Glomerular endothelial cell (primary cell): Measurements from ENCODE around the gene GPA33. TPM values are rescaled to one million over a fixed set of nuclear protein-coding genes. Genes with fewer than 3 reads are reported as not detected.

Experiments used
- DNase-seq: peaks from one replicate; pipeline ENCODE4 v3.0.0-alpha.2; 2011; ENCODE audit warnings: low read depth, low spot score; ENCODE audit errors: extremely low read depth
- total RNA-seq: library from RNA; depleted of rRNA; stranded (reverse); fragments of >200 nt; gene quantifications from 2 replicates; pipeline ENCODE4 v1.2.3, GENCODE V29; 2015

Gene GPA33
- total RNA-seq, 1 donor from 2014 or later = not detected

DNA sequence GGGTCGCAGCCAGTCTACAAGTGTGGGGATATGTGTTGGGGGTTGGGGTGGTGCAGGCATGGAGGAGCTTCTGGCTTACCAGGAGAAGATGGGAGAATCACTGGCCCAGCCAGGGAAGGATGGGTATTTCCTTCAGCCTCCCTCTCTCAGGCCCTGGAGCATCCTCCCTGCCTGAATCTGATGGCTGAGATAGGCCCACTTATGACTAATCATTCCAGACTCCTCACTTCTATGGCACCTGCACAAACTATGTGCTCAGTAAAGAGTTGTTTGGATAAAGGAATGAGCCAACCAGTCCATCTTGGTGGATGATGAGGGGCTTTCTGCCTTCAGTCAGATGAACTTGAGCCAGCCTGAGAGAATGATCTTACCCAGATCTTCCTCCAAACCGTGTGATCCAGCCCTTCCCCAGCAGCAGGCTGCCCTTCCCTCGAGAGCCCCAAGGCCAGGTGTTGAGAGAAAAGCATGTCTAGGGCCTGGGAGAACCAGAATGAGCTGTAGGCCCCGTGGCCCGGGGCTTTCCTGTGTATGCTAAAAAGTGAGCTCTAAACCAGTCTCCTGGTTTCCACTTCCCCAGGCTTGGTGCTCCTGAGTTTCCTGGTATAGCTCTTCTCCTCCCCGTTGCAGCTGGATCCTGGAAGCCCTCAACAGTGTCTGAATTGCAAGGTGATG is 1.3 kb downstream of the GPA33 start:
- DNase-seq = no peak

DNA sequence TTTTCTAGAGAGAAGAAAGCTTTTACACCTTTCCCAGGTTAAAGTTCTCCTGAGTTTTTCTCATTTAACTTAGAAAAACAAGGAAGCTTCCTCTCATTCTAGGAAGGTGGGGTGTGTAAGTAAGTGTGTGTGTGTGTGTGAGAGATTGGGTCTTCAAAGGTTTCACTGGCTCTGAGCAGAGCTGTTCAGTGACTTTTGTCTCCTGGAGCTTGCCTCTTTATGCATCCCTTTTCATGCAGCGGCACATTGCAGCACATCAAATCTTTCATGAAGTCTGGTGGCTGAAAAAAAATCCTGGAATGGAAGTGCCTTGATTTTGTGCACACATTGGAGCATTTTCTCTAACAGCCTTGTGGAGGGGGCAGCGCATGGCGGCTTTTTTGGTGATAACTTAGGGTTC is 3.4 kb downstream of the GPA33 start:
- no peak for DNase-seq

DNA sequence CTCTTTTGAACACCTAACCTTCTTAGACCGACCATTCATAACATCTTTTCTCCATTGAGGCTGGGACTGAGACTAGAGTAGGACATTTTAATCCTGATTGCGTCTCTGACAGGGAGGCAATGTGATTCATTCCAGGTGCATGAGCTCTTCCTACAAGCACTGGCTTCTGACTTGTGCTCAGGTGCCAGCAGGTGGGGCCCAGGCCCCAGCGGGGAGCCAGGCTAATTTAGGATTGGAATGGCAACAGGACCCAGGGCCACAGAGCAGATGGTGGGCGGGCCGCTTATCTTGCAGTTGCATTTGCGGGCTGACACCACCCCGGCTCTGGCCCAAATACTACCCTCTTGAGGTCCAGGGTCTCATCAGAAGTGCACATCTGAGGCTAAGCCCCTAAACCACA is 4.1 kb downstream of the GPA33 start:
- DNase-seq = no peak

DNA sequence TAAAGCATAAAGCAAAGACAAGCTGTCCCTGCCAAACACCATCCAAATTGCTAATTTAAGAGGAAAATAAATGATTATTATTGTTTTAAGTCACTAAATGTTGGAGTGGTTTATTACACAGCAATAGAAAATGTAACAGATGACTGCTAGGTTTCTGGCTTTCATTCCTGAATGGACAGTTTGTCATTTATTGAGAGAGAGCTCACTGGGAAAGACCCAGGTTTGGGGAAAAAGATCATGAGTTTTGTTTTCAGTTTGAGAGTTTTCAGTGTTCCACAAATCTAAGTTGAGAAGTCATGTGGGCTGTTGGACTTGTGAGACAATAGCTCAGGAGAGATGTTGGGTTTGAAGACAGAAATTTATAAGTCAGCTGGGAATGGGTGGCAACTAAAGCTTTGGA is 5.4 kb downstream of the GPA33 start:
- DNase-seq = no peak

DNA sequence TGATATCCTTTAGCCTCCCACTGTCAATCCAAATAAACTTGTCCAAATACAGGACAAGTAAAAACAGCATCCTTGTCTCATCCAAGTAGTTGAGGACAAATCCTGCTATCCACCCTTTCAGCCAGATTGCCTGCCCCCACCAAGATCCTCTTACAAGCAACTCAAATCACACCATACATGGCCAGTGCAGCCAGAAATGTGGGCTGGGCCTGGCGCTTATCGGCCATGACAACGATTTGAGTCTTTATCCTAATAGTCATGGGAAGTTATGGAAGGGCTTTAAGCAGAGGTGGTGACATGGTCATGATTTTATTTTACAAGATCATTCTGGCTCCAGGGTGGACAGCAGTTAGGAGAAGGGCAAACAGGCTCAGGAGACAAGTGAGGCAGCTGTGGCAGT is 6.3 kb downstream of the GPA33 start:
- no peak for DNase-seq

DNA sequence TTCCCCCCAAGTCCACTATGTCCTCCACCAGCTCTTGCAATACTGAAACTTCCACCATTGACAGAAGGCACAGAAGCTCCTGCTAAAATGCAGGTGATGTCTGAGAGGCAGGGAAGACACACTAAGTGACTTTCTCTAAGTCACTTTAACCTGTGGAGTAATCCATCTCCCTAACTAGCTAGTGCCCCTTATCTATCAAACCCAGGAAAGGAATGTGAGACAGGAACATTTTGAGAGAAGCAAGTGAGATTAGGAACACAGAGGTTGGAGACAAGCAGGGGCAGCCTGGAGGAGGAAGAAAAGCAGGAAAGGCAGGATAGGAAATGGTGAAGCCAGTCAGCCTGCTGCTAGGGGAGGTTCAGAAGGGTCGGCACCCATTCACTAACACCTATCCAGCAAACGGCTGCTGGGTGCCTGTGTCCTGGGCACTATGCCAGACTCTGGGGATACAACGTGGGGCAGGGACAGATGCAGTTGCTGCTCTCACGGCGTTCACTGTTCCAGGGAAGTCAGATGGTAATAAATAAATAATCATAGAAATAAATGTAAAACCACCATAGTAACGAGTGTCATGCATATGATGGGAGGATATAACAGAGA is 7.0 kb downstream of the GPA33 start:
- DNase-seq = no peak

DNA sequence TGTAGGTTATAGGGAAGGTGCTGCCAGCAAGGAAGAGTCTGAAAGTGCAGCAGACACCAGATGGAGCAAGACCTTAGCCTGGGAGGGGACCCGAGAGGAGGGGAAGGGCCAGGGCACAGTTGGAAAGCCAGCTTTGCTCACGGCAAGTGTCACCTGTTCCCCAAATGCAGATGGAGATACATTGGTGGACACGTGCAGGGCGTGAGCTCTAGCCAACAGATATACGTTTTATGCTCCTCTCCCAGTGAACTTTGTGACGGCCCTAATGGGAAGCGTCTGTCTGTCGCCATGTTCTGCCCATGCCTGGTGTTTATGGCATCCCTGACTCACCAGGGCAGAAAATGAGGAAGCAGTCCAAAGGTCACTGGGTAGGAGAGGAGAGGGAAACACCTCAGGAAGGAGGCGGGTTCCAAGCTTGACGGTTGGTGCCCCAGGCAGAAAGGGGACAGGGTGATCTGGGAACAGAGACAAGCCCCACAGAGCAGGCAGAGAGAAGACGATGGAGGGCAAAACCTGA is 7.6 kb downstream of the GPA33 start:
- DNase-seq = no peak

DNA sequence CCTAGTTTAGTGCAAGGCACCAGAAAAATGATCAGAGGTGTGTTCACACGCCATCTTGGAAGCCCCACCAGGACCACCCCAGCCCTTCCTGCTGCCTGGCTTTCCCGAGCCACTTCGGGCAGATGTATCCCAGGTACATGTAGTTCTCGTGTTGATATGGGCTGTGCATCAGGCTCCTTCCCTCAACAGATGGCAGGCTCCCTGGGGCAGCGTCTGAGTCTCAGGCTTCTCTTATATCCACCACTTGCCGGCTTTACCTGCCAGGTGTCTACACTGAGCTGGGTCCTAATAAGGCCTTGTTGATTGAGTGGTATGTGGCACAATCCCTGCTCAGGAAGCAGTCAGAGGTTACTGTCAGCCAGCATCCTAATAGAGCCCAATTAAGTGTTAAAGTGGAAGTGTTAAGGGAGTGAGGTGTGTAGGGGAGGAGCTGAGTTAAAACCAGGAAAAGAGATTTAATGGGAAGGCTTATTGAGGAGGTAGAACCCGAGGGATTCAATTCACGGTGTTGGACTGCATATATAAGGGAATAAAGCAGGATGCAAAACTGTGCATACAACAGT is 8.5 kb downstream of the GPA33 start:
- no peak for DNase-seq

DNA sequence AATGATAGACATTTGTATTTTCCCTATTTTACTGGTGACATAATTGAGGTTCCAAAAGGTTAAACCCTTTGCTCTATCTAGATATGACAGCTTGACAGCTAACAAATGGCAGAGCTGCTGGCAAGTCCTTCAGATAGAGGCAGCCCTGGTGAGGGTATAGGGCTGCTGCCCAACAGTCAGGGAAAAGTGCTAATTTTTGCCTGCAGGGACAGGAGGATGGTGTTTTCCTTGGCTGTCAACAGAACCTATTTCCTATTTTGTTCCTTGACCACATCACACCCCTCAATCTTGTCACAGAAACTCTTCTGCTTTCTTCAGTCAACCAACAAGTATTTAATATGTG is 12.3 kb downstream of the GPA33 start:
- no peak for DNase-seq

DNA sequence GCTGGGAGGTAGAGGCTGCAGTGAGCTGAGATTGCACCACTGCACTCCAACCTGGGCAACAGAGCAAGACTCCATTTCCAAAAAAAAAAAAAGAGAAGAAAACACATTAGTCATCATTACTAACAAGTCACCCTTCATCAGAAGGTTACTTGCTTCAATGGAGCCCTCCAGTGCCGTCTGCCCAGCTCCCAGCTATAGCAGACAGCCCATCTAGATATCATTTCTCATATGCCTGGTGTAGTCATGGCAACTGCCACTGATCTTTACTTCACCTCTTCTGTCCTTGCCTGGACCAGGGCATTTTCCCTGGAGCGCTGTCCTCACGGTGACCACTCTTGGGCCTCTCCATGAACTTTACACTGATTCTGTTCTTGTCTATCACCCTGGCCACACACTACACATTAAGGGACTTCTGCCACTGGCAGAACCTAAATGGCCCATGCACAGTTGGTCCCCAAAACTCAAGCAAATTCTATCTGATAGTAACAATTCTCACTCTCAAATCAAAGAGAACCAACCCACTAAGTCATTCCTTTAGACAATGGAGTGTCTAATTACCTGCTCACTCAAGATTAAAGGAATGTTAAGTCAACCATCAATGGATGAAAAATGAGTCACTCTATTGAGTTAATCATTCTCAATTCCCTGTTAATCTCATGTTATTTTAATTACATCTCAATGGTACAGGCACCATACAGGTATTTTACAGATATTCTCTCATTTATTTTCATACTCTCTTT is 12.9 kb downstream of the GPA33 start:
- DNase-seq = no peak

DNA sequence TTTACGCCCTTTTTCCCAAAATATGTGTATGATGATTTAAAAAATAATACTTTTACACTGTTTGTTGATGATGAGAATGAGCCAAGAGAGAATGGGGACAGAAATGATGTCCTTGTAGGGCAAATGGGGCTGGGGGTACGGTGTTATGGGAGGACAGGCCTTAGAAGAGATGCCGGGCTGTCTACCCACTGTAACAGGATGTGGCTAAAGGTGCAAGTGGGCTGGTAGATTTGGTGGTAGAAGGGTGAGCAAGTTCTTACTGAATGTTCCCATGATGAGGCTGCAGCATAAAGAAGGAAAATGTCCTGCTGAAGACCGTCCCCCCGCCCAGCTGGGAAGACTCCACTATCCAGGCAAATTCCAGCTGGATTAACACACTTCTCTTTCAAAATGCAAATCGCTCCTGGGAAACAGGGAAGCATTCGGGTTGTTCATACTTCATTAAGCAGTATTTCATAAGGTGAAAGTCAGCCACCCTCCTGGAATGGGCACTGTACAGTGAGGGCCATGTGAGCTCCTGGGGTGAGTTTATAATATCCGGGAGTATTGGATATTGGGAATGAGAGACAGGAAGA is 14.0 kb downstream of the GPA33 start:
- no peak for DNase-seq

DNA sequence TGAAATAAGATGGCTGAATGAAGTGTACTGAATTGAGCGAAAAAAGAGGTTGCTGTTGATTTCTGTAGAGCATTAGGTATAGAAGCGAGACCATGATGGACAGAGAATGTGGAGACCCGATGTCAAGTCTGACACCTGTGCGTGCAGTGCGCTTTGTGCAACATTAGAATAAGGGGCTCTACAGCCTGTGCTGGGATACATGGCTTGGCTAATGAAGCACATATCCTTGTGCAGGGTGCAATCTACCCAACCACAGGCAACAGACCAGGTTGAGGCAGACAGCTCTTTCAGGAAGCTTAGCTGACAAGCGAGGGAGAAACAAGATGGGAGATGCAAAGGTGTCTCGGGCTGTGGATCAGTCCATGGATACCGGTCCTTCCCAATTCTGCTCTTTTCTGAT is 18.9 kb downstream of the GPA33 start:
- no peak for DNase-seq

DNA sequence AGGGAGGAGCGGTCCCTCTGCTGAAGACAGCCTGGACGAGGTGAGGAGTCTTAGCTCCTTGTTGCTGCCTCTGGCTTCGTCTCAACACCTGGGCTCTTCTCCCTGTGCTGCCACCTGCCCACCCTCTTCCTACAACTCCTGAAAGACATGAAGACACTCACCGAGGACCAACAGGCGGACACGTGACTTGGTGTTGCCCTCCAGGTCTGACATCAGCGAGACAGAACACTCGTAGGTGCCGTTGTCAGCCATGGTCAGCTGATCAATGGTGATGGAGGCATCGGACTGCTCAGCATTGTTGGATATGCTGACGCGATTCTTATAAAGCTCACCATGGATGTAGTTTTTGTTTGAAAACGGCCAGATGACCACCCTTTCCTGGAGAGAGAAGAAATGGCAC is 21.4 kb downstream of the GPA33 start:
- DNase-seq = no peak

DNA sequence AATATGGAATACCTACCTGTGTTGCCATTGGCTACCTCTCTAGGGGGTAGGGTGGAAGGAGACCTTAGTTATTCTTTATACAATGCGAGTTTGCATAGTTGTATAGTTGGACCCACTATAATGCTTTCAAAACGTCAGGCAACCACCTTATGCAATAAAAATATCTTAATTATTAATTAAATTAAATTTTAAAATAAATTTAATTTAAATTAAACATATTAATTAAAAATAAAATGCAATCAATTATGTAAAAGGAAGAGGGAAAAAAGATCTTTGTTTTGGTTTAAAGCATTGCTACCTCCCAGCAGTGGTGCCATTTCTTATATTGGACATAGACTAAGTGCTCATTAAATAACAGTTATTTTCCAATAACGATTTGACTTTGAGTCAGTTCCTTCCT is 22.3 kb downstream of the GPA33 start:
- DNase-seq = no peak

DNA sequence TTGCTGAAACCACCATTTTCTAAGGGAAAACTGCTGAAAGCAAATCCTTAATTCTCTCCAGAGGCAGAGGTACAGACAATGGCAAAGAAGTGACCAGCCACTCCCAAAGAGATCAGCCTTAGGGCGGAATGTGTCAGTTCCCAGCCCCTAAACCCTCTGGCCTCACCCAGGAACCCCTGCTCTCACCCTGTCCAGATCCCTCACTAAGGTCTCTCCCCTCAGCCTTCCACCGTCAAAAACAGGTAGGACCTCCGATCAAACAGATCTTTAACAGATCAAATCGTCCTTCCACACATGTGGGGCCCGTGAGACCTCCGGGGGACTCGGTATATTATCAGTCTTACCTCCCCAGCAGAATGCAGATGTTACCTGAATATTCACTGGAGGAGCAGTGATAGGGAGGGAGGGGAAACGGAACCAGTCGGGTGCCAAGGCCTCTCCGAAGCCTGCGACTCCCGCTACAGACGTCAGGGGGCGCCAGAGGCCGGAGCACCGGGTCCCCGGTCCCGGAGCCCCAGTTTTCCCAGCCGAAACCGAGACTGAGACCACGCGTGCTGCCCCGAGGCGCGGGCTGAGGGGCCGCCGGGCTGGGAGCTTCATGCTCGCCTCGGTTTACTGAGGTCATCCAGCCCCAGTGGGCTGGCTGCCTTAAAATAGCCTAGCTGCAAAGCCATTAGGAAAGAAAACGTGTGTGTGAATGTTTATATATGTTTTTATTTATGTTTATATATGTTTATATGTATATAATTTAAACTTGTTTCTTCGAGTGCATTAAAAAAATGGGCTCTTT is 23.6 kb downstream of the GPA33 start:
- no peak for DNase-seq

DNA sequence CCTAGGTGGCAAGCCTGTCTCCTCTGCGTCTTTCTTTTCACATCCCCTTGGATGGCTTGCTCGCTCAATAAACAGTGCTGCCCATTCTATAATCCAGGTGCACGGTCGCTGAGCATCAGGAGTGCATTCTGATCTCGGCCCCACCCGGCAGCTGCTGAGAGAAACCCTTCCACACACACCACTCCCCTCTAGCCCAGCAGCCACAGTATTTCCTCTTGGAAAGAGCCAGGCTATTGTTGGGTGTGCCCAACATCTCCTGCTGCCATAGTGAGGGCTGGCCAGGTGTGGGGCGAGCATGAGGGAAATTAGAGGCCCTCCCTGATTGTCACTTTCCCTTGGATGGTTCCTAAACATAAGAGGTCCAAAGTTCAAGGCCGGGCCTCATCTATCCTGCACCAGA is 24.7 kb downstream of the GPA33 start:
- DNase-seq = no peak

DNA sequence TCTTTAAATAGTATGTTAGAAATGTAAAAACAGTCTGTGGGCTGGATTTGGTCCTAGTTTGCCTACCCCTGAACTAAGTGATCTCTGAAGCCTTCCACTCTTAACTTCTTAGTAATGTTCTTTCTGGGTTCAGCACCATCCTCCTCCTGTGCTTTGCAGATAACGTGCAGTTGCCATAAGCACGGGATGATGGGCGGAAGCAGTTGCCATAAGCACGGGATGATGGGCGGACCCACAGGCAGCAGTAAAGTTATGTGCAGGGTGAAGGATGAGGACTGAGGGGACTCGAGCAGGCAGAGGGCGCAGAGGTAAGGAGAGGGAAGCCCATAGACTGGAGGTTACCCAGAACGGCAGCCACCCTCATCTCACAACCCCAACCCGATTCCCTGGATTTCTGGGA is 25.6 kb downstream of the GPA33 start:
- DNase-seq = no peak

DNA sequence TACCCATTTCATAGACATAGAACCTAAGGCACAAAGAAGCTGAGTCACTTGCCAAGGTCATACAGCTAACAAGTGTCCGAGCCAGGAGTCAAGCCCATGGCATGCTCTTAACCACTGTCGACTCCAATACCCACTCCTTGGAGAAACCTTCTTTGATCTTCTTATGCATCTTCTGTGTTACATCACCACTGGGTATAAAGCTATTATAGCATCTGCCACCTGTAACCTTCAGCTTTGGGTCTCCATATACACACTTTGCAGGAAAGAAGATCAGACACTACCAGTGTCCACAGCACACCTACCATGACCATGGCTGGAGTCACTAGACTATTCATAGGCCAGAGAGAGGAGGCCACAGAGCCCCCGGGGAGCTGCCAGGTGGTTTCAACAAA is 29.1 kb downstream of the GPA33 start:
- DNase-seq = no peak

DNA sequence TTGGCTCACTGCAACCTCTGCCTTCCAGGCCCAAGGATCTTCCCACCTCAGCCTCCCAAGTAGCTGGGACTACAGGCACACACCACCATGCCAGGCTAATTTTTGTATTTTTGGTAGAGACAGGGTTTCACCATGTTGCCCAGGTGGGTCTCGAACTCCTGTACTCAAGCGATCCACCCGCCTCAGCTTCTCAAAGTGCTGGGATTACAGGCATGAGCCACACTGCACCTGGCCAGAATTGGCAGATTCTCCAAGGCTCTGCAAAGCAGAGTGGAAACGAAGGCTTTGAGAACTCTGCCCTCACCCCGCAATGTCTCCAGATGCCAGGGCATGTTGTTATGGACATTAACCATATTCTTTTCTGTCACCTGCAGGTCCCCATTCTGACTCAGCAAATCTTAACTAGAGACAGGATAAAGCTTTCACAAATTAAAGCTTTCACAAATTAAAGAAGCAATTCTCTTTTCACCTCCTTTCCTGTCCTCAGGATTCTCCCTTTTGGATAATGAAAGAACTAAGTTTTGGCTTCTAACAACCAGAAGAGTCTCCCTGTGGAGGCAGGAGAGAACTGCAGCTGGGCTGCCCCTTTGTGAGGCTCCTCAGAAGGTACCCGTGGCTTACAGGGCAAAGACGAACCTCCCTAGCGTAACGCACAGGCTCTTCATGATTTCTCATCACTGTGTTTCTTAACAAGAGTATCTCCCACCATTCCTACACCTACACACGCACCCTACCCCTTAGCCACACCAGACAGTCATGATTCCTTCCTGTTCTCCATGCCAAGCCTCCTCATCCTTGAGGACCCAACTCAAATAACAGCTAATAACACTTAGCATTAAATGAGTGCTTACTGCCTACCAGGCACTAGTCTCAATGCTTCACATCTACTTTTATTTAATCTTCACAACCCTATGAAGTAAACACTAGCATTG is 29.8 kb downstream of the GPA33 start:
- DNase-seq = no peak

DNA sequence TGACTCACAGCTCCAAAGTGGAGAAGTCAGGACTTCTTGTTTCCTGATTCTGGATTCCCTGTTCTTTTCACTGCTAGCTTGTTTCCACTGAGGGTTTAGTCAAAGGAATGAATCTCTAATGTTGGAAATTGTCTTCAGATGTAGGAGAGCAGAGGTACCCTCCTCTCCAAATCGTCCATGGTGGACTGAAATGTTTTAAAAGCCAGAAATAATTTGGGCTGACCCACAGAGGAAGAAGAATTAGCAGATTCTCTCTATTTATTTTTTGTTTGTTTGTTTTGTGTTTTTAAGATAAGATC is 30.4 kb downstream of the GPA33 start:
- DNase-seq = no peak
